CD4-positive, alpha-beta T cell (primary cell): Measurements from ENCODE around the gene IRX4. TPM values are rescaled to one million over a fixed set of nuclear protein-coding genes. Genes with fewer than 3 reads are reported as not detected.

Source experiments
- ATAC-seq: fragments of 200-7000 bp; cut with Tn5 transposase; one replicate; pipeline ENCODE4 v1.10.0; 2022; ENCODE audit warnings: mild to moderate bottlenecking; ENCODE audit not compliant: poor library complexity
- CTCF ChIA-PET: fragments of 350-600 bp; sonication (Branson Sonifier 250); formaldehyde crosslinking; loops from one replicate; lab custom pipeline; 2021; ENCODE audit warnings: antibody characterized with exemption, inconsistent platforms; lab: Charles Lee
- POLR2A ChIA-PET: fragments of 350-600 bp; sonication (Branson Sonifier 250); formaldehyde crosslinking; loops from one replicate; lab custom pipeline; 2021; ENCODE audit warnings: antibody characterized with exemption, inconsistent platforms; lab: Charles Lee
- DNase-seq, 14 experiments: peaks; one replicate each; pipeline ENCODE4 v3.0.0-alpha.2; 2013 to 2020; ENCODE audit warnings: mixed read lengths in 2 of 14
- H3K27ac ChIP-seq, 2 donors: one replicate each; pipeline versions ENCODE4 v1.5.1 to v1.7.0; 2013; ENCODE audit warnings: low read length in 2 of 2, low read depth in 1 of 2, mild to moderate bottlenecking in 1 of 2
- H3K27me3 ChIP-seq, 2 experiments: 1 replicate in 1 of 2; 2 replicates in 1 of 2; pipeline versions ENCODE4 v1.6.1 to v1.7.0; 2013; ENCODE audit warnings: low read length in 2 of 2, control low read depth in 1 of 2, mild to moderate bottlenecking in 1 of 2, moderate library complexity in 1 of 2; ENCODE audit not compliant: insufficient read depth in 2 of 2, control insufficient read depth in 1 of 2
- H3K36me3 ChIP-seq: one replicate; pipeline ENCODE4 v1.6.1; 2013; ENCODE audit warnings: low read length, control low read depth; ENCODE audit not compliant: insufficient read depth
- H3K4me1 ChIP-seq: one replicate; pipeline ENCODE4 v1.6.1; 2013; ENCODE audit warnings: low read length, control low read depth; ENCODE audit not compliant: insufficient read depth
- H3K4me3 ChIP-seq: one replicate; pipeline ENCODE4 v1.5.1; 2013; ENCODE audit warnings: mild to moderate bottlenecking, low read length, moderate library complexity
- H3K9me3 ChIP-seq, 2 experiments: 1 replicate in 1 of 2; 2 replicates in 1 of 2; pipeline versions ENCODE4 v1.6.1 to v1.7.0; 2013; ENCODE audit warnings: low read length in 2 of 2, mild to moderate bottlenecking in 2 of 2, control low read depth in 1 of 2, moderate library complexity in 1 of 2; ENCODE audit not compliant: control insufficient read depth in 1 of 2, insufficient read depth in 1 of 2
- H3K27ac Mint-ChIP-seq: one replicate; pipeline ENCODE4 v1.8.0; 2020; ENCODE audit warnings: mixed read lengths
- H3K27me3 Mint-ChIP-seq: one replicate; pipeline ENCODE4 v1.8.0; 2021; ENCODE audit warnings: mixed read lengths
- H3K36me3 Mint-ChIP-seq: one replicate; pipeline ENCODE4 v1.8.0; 2021; ENCODE audit warnings: low read depth, mixed read lengths
- H3K4me1 Mint-ChIP-seq: one replicate; pipeline ENCODE4 v1.8.0; 2021; ENCODE audit warnings: low read depth, mixed read lengths
- H3K4me3 Mint-ChIP-seq: one replicate; pipeline ENCODE4 v1.8.0; 2020; ENCODE audit warnings: mild to moderate bottlenecking, mixed read lengths
- H3K9me3 Mint-ChIP-seq: one replicate; pipeline ENCODE4 v1.8.0; 2020; ENCODE audit warnings: mixed read lengths
- intact Hi-C, 2 experiments: fragments of 100-400 bp; cut with DNase I in 1 of 2; cut with micrococcal nuclease in 1 of 2; formaldehyde crosslinking; loops; one replicate each; pipeline versions ENCODE4 v1.15.1 to v1.9.0; 2023 to 2025; cut with DNase I, micrococcal nuclease
- total RNA-seq, 174 experiments: library from RNA in 2 of 174; stranded (reverse) in 2 of 174; gene quantifications; one replicate each; pipeline ENCODE4 v1.2.3 and lab custom pipeline; 2021 to 2026
- TF ChIP-seq, protein P1 (sequence below): fragments of 200-600 bp; IDR thresholded peaks from one replicate; pipeline ENCODE4 v1.8.0; 2022; ENCODE audit warnings: antibody characterized with exemption, mild to moderate bottlenecking

IRX4 gene
- total RNA-seq, 2 experiments from 2014 or later: not detected

DNA sequence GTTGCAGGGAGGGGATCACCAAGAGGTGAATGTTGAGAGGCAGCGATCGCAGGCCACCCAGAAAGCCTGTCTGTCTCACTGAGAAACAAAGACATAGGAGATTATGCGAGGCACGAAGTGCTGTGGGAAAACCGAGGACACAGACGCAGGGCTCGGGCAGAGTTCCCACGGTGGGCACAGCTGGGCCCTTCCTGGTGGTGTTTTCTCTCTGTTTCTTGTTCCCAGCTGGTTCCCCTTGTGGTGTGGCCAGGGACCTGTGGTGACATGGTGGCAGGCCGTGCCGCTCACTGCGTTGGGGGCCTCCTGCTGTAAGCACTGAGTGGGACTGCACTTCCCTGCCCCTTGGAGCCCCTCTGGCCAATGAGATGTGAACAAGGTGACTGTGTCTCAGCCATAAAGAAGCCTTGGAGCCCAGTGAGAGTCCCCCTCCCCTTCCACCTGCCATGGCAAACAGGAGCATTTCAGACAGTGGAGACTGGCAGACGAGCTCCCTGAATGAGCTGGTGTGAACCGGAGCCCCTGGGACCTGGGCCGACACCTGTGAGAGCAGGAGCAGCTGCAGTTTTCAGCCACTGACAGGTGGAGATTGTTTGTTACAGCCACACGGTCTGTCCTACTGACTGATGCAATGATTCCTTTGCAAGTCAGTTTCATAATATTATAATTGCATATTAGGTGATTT lies 13.2 kb upstream of the IRX4 start:
- no peak overlapping the region for H3K4me3 ChIP-seq
- H3K36me3 ChIP-seq: no peaks in the 10 kb centered on the region
- Mint-ChIP-seq H3K4me3 (no peak overlapping the region), H3K27me3 (peaks cover 48% of the 10 kb centered on the region), H3K4me1 (no peaks in the 10 kb centered on the region), H3K27ac (no peak overlapping the region), H3K9me3 (no peaks in the 10 kb centered on the region), H3K36me3 (no peaks in the 10 kb centered on the region)
- DNase-seq (no peak), ATAC-seq (no peak)
- POLR2A ChIA-PET: no interaction called here
- intact Hi-C loops: no loop called here
- H3K4me1 ChIP-seq: no peaks in the 10 kb centered on the region
- TF ChIP-seq, protein P1, sequence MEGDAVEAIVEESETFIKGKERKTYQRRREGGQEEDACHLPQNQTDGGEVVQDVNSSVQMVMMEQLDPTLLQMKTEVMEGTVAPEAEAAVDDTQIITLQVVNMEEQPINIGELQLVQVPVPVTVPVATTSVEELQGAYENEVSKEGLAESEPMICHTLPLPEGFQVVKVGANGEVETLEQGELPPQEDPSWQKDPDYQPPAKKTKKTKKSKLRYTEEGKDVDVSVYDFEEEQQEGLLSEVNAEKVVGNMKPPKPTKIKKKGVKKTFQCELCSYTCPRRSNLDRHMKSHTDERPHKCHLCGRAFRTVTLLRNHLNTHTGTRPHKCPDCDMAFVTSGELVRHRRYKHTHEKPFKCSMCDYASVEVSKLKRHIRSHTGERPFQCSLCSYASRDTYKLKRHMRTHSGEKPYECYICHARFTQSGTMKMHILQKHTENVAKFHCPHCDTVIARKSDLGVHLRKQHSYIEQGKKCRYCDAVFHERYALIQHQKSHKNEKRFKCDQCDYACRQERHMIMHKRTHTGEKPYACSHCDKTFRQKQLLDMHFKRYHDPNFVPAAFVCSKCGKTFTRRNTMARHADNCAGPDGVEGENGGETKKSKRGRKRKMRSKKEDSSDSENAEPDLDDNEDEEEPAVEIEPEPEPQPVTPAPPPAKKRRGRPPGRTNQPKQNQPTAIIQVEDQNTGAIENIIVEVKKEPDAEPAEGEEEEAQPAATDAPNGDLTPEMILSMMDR: no peak
- H3K27ac ChIP-seq: no peak overlapping the region
- CTCF ChIA-PET: no interaction called here
- H3K27me3 ChIP-seq: peaks cover 3 to 4% of the 10 kb centered on the region in 2 experiments
- H3K9me3 ChIP-seq: peaks cover 0 to 5% of the 10 kb centered on the region in 2 experiments

DNA sequence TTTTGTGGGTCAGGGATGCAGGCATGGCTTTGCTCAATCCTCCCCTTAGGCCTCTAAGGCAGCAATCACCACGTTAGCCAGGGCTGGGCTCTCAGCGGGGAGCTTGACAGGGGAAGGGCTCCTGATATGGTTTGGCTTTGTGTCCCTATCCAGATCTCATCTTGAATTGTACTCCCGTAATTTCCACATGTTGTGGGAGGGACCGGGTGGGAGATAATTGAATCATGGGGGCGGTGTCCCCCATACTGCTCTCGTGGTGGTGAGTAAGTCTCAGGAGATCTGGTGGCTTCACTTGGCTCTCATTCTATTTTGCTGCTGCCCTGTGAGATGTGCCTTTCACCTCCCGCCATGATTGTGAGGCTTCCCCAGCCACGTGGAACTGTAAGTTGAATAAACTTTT lies 11.5 kb upstream of the IRX4 start:
- Mint-ChIP-seq H3K9me3 (no peaks in the 10 kb centered on the region), H3K27ac (no peak overlapping the region), H3K36me3 (no peaks in the 10 kb centered on the region), H3K4me1 (no peaks in the 10 kb centered on the region), H3K4me3 (no peak overlapping the region), H3K27me3 (peaks cover 46% of the 10 kb centered on the region)
- ChIA-PET POLR2A (no interaction called here), CTCF (no interaction called here)
- Histone ChIP-seq H3K27me3 (peaks cover 3 to 11% of the 10 kb centered on the region in 2 experiments), H3K4me1 (no peaks in the 10 kb centered on the region), H3K4me3 (no peak overlapping the region), H3K36me3 (no peaks in the 10 kb centered on the region), H3K9me3 (peaks cover 0 to 3% of the 10 kb centered on the region in 2 experiments), H3K27ac (no peak overlapping the region)
- intact Hi-C loops: no loop called here
- DNase-seq: no peak
- ATAC-seq: no peak
- TF ChIP-seq, protein P1: no peak

DNA sequence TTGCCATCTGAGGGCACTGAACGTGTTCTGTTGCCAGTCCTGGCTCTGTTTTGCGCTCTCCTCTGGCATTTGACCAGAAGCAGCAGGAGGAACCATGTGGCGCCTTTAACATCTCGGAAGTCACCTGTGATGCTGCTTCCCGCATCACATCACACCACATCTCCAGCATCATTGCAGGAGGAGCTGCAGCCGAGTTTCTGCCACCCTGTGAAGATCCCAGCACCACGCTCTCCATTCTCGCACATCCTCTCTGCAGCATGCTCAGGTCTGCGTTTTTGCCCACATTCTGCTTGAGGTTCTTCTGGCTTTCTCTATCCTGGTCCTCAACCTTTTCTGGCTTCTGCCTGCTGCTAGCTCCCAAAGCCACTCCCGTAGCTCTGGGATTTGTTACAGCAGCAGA lies 11.0 kb upstream of the IRX4 start:
- Mint-ChIP-seq H3K27ac (no peak overlapping the region), H3K4me3 (no peak overlapping the region), H3K27me3 (peaks cover 50% of the 10 kb centered on the region), H3K4me1 (no peaks in the 10 kb centered on the region), H3K9me3 (no peaks in the 10 kb centered on the region), H3K36me3 (no peaks in the 10 kb centered on the region)
- TF ChIP-seq, protein P1: no peak
- ATAC-seq (no peak), DNase-seq (no peak)
- ChIA-PET CTCF (no interaction called here), POLR2A (no interaction called here)
- Histone ChIP-seq H3K4me3 (no peak overlapping the region), H3K36me3 (no peaks in the 10 kb centered on the region), H3K9me3 (no peaks in the 10 kb centered on the region), H3K27me3 (peaks cover 4 to 15% of the 10 kb centered on the region in 2 experiments), H3K27ac (no peak overlapping the region), H3K4me1 (no peaks in the 10 kb centered on the region)
- intact Hi-C loops: no loop called here
